ENCODE data around the gene LRRN3.

DNA sequence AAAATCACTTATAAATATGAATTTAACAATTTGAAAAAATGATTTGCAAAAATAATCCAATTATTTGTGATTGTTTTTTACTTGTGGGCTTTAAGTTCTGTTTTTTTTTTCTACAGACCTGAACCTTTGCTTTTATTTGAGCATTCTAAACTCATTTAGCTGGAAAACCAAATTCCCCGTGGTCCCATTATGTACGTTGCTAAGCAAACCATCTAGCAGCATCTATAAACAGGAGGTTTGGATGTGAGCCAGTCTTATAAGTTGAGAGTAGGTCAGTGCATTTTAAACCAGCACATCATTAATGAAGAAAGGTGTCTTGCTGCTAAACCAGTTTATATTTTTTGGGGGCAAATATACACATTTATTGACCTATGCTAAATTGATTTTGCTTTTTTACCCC is 77.3 kb downstream of the LRRN3 start:
- TF ChIP-seq, protein P1, sequence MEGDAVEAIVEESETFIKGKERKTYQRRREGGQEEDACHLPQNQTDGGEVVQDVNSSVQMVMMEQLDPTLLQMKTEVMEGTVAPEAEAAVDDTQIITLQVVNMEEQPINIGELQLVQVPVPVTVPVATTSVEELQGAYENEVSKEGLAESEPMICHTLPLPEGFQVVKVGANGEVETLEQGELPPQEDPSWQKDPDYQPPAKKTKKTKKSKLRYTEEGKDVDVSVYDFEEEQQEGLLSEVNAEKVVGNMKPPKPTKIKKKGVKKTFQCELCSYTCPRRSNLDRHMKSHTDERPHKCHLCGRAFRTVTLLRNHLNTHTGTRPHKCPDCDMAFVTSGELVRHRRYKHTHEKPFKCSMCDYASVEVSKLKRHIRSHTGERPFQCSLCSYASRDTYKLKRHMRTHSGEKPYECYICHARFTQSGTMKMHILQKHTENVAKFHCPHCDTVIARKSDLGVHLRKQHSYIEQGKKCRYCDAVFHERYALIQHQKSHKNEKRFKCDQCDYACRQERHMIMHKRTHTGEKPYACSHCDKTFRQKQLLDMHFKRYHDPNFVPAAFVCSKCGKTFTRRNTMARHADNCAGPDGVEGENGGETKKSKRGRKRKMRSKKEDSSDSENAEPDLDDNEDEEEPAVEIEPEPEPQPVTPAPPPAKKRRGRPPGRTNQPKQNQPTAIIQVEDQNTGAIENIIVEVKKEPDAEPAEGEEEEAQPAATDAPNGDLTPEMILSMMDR (IDR thresholded peaks at IDR 0.05; ENCODE audit: poor library complexity): no peak
- TF ChIP-seq EZH2 (IDR thresholded peaks at IDR 0.05; ENCODE audit: borderline replicate concordance) (no peak), EZH2phosphoT487 (IDR thresholded peaks at IDR 0.05; ENCODE audit: low read depth, severe bottlenecking, unreplicated experiment) (no peak)

Data from hepatocyte (in vitro differentiated cells).